GM19240 (cell line): ENCODE results near the gene EIPR1.

Experiments
- DNase-seq: peaks from one replicate; pipeline ENCODE4 v3.0.0; 2011; ENCODE audit warnings: low spot score; ENCODE audit not compliant: insufficient read length

The EIPR1 gene

GRCh38 chr2:3324404-3325281, 53.0 kb downstream of the EIPR1 start:
- DNase-seq = no peak

DNA sequence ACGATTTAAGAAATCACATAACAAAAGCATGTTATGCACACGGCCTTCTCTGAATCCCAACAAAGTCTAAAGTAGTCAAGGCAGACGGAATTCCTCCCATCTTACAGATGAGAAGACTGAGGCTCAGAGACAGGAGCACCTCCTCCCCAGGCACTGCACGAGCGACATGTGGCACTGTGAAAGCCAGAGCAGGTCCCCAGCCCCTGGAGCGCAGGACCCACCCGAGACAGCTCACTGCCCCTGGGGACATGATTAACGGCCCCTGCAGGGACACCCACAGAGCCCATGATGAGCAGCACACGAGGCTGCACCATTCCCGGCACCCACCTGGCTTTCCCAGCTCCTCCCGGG, 53.6 kb downstream of the EIPR1 start:
- no peak for DNase-seq

DNA sequence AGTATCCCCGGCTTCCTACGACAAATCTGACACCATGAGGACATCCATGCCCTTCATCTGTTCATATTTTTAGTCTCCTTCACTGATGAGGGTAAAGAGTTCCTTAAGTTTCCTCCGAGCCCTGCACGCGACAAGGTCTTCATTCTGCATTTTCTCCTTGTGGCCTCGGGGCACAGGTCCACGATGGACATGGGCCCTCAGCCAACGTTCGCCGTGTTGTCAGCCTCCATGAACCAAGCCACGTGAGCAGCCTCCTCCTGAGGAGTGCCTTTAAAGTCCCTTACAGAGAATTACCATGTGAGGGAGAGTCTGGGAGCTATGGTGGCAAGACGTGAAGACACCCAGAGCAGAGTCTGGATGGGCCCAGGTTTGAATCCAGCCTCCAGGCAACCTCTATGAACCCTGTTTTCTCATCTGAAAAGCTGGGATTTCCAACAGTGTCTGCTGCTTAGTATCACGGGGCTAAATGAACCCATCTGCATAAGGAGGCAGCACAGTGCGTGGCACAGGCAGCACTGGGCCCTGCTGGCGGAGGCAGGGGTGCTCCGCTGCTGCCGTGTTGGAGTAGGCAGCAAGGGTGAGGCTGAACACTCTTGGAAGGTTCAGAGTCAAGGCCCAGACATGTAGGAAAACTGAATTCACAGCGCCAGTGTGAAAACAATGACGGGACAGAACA, 54.1 kb downstream of the EIPR1 start:
- no peak for DNase-seq

DNA sequence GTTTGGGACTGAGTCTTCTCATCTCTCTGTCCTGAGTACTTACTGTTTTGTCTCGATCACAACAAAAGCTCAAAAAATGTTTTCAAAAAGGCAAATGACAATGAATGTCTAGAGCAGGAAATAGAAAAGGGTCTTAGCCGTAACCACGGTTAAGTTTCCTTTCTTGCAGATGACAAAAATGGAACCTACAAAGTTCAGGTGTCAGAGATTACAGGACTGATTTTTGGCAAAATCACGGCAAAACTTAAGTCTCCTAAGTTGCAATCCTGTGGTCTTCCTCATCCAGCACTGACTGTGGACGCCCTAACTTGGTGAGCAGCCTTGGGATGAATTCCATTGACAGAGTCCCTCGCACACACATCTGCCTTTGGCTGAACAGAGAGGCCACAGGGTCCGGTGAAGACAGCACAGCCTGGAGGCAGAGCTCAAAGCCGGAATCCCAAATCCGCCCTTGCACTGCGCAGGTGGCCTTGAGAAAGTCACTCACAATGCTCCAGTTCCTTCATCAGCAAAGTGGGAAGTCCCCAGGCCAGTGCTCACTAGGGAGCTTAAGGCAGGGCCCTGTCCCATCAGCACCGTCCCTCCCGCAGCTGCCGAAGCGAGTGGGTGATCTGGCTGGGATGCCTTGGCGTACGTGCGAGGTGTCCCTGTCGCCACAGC, 55.2 kb downstream of the EIPR1 start:
- no peak for DNase-seq

GRCh38 chr2:3321825-3322224, 55.8 kb downstream of the EIPR1 start:
- DNase-seq = no peak

GRCh38 chr2:3320910-3321605, 56.6 kb downstream of the EIPR1 start:
- DNase-seq = no peak

DNA sequence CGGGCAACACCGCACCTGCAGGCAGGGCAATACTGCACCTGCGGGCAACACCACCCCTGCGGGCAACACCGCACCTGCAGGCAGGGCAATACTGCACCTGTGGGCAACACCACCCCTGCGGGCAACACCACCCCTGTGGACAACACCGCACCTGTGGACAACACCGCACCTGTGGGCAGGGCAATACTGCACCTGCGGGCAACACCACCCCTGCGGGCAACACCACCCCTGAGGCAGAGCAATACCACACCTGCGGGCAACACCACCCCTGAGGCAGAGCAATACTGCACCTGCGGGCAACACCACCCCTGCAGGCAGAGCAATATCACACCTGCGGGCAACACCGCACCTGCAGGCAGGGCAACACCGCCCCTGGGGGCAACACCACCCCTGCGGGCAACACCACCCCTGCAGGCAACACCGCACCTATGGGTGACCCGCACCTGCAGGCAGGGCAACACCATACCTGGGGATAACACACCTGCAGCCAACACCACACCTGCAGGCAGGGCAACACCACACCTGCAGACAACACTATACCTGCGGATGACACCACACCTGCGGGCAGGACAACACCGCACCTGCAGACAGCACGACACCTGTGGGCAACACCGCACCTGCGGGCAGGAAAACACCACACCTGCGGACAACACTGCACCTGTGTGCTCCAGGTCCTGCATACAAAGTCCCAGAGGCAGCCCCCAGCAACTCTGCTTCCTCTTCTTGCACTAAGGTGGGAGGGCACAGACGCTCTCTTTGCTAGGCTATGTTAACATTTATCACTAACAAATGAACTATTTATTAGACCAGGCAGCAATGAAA, 57.7 kb downstream of the EIPR1 start:
- DNase-seq = no peak

- DNase-seq = no peak
Measured at GRCh38 chr2:3319134-3319533, 58.5 kb downstream of the EIPR1 start.

GRCh38 chr2:3317871-3318590, 59.6 kb downstream of the EIPR1 start:
- DNase-seq = no peak

GRCh38 chr2:3317277-3317685, 60.3 kb downstream of the EIPR1 start:
- DNase-seq = no peak

DNA sequence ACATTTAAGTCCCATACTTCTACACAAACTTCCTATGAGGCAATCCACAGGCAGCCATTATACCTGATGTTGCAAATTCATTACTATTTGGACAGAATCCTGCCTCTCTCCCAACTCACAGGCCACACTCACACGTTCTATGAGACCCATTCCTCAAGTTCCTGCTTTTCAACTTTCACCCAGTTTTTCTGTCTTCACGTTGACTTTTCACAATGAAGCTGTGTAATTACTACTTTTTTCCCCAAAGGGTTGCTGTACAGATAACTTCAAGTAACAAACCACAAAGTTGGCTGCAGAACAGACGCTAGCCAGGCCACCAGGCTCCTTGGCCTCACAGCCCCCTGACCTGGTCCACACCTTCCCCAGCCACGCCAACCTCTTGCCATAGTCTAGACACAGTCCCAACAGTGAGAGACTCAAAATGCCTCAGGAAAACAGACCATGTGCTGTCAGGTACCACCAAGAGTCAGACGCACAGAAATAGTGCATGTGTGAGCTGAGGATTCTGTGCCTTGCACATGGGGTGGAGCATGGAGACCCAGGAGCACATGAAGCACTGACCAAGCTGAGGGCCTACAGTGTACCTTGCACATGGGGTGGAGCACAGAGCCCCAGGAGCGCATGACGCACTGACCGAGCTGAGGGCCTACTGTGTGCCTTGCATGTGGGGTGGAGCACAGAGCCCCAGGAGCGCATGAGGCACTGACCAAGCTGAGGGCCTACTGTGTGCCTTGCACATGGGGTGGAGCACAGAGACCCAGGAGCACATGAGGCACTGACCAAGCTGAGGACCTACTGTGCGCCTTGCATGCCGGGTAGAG, 61.0 kb downstream of the EIPR1 start:
- no peak for DNase-seq

- DNase-seq = no peak
Measured at GRCh38 chr2:3314626-3315025, 63.0 kb downstream of the EIPR1 start.

DNA sequence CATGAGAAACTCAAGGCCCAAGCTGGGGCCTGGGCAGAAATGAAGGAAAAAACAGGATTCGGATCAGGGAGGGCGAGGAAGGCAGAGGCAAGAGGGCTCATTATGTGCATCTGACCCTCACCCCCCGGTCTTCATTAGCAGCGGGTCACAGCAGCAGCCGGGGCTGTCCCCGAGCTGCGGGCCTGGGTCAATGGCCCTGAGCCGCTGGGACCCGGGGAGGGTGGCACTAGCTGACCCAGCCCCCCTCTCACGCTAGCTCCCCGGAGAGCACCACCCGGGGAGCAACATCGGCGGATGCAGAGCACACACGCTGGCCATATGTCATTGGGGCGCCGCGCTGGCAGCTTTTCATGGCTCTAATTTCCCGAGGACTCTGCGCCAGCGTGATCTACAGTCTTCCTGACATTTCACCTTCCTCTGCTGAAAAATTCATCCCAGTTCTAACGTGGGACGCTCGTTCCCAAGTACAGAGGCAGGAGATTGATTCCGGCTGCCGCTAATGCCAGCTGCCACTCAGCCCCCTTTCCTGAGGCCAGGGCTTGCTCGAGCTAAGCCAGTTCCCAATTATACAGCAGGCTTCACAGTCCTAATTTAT, 63.7 kb downstream of the EIPR1 start:
- DNase-seq = no peak

GRCh38 chr2:3312576-3313345, 64.9 kb downstream of the EIPR1 start:
- DNase-seq = no peak

GRCh38 chr2:3311601-3312000, 66.0 kb downstream of the EIPR1 start:
- no peak for DNase-seq

GRCh38 chr2:3309496-3310355, 67.9 kb downstream of the EIPR1 start:
- no peak for DNase-seq

DNA sequence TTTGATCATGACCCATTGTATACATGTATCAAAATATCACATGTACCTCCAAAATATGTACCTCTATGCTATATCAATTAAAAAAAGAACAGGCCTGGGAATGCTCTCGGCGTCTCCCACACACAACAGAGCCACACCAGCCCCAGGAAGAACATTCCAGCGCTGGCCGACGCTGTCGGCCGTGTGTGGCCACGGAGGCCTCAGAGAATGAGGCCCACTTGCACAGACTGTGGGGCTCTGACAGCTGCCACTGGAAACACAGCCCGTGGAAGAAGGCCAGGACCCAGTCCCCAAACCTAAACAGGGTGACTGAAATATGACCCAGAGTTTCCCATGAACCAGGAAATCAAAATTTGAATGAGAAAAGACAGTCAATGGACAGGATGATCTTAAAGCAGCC, 69.7 kb downstream of the EIPR1 start:
- no peak for DNase-seq
